HepG2 (cell line): ENCODE measurements around the gene RNF10. TPM values are rescaled to one million over a fixed set of nuclear protein-coding genes. Genes with fewer than 3 reads are reported as not detected.

Experiments used
- ATF7-NPFF ChIP-seq: sonication (generic); formaldehyde crosslinking; IDR thresholded peaks from 2 replicates; pipeline ENCODE4 v1.8.1; 2023; ENCODE audit warnings: mild to moderate bottlenecking, low read depth, missing genetic modification reagents, moderate library complexity
- DMAP1 ChIP-seq: IDR thresholded peaks from 2 replicates; pipeline ENCODE4 v1.6.1; 2016
- DNMT3B ChIP-seq: conservative IDR thresholded peaks from 2 replicates; pipeline ENCODE4 v1.6.1; 2016; ENCODE audit warnings: missing biosample characterization, control low read depth
- E2F5 ChIP-seq: sonication (generic); formaldehyde crosslinking; conservative IDR thresholded peaks from 2 replicates; pipeline ENCODE4 v1.4.0; 2020; ENCODE audit warnings: missing genetic modification reagents
- EEA1 ChIP-seq: sonication (generic); formaldehyde crosslinking; IDR thresholded peaks from 2 replicates; pipeline ENCODE4 v1.5.1; 2020; ENCODE audit warnings: mild to moderate bottlenecking, missing genetic modification reagents, borderline replicate concordance
- GABPB1 ChIP-seq: IDR thresholded peaks from 2 replicates; pipeline ENCODE4 v1.6.1; 2016; ENCODE audit warnings: mild to moderate bottlenecking, missing genetic modification reagents, moderate library complexity, missing compliant biosample characterization
- ISX ChIP-seq: sonication (generic); formaldehyde crosslinking; conservative IDR thresholded peaks from 2 replicates; pipeline ENCODE4 v1.5.0; 2020; ENCODE audit warnings: missing genetic modification reagents
- MAZ ChIP-seq, 2 experiments: sonication (generic) in 1 of 2; formaldehyde crosslinking in 1 of 2; IDR thresholded peaks; 2 replicates each; pipeline versions ENCODE4 v1.5.0 to v1.6.1; 2012 to 2020; ENCODE audit warnings: low read depth in 2 of 2, mild to moderate bottlenecking in 2 of 2, borderline replicate concordance in 1 of 2, improper control_type of control experiment in 1 of 2, low read length in 1 of 2, missing genetic modification reagents in 1 of 2, moderate library complexity in 1 of 2
- PREB ChIP-seq: sonication (generic); formaldehyde crosslinking; IDR thresholded peaks from 2 replicates; pipeline ENCODE4 v1.4.0; 2020; ENCODE audit warnings: missing genetic modification reagents
- TOPORS ChIP-seq: sonication (generic); formaldehyde crosslinking; IDR thresholded peaks from 2 replicates; pipeline ENCODE4 v1.8.0; 2023; ENCODE audit warnings: mild to moderate bottlenecking, missing genetic modification reagents
- ZFX ChIP-seq: sonication (generic); formaldehyde crosslinking; IDR thresholded peaks from 2 replicates; pipeline ENCODE4 v1.4.0; 2020; ENCODE audit warnings: mild to moderate bottlenecking, low read depth, missing genetic modification reagents, moderate library complexity
- ZNF20 ChIP-seq: sonication (generic); formaldehyde crosslinking; IDR thresholded peaks from 2 replicates; pipeline ENCODE4 v1.4.0; 2020; ENCODE audit warnings: mild to moderate bottlenecking, moderate library complexity, missing genetic modification reagents
- ZNF251 ChIP-seq: sonication (generic); formaldehyde crosslinking; IDR thresholded peaks from 2 replicates; pipeline ENCODE4 v1.9.0; 2021; ENCODE audit warnings: mild to moderate bottlenecking, missing genetic modification reagents
- ZNF318 ChIP-seq: sonication (generic); formaldehyde crosslinking; IDR thresholded peaks from 2 replicates; pipeline ENCODE4 v1.4.0; 2020; ENCODE audit warnings: mild to moderate bottlenecking, missing genetic modification reagents
- ZNF629 ChIP-seq: sonication (generic); formaldehyde crosslinking; conservative IDR thresholded peaks from 2 replicates; pipeline ENCODE4 v1.5.0; 2020; ENCODE audit warnings: missing genetic modification reagents
- ZNF747 ChIP-seq: sonication (generic); formaldehyde crosslinking; IDR thresholded peaks from 2 replicates; pipeline ENCODE4 v1.8.1; 2023; ENCODE audit warnings: missing genetic modification reagents, mild to moderate bottlenecking, borderline replicate concordance
- ZNF772 ChIP-seq: sonication (generic); formaldehyde crosslinking; IDR thresholded peaks from 2 replicates; pipeline ENCODE4 v1.5.0; 2020; ENCODE audit warnings: mild to moderate bottlenecking, missing genetic modification reagents
- ZNF790 ChIP-seq: sonication (generic); formaldehyde crosslinking; IDR thresholded peaks from 2 replicates; pipeline ENCODE4 v1.8.0; 2022; ENCODE audit warnings: missing genetic modification reagents, mild to moderate bottlenecking, borderline replicate concordance
- ZSCAN20 ChIP-seq: sonication (generic); formaldehyde crosslinking; IDR thresholded peaks from 2 replicates; pipeline ENCODE4 v1.4.0; 2020; ENCODE audit warnings: missing genetic modification reagents, mild to moderate bottlenecking, borderline replicate concordance
- polyA plus RNA-seq, 8 experiments: library from polyadenylated mRNA; depleted of rRNA in 3 of 8; stranded (reverse) in 7 of 8; unstranded in 1 of 8; fragments of >200 nt; fragmentation: Illumina TruSeq in 4 of 8; extraction: Trizol in 4 of 8; gene quantifications; 2 replicates each; pipeline versions ENCODE4 v1.2.1 to v1.2.3, GENCODE V29; 2011 to 2016; ENCODE audit warnings: low read depth in 4 of 8, missing spikeins in 1 of 8, mixed read lengths in 1 of 8; ENCODE audit not compliant: insufficient read depth in 1 of 8
- total RNA-seq, 5 experiments: library from RNA; depleted of rRNA; stranded (reverse); fragments of >200 nt; fragmentation: Illumina TruSeq; extraction: Trizol; gene quantifications; 2 replicates each; pipeline ENCODE4 v1.2.3, GENCODE V29; 2016; ENCODE audit warnings: low read depth in 1 of 5

Gene RNF10
- total and polyA plus RNA-seq, 2 of the 13 experiments (the other 11 are each of a cell fraction or from before 2014, with no cell fraction given): 62.5 to 88.0 TPM

GRCh38 chr12:120534703-120535655 lies 823 bp downstream of the RNF10 start (continued):
- TF ChIP-seq ATF7-NPFF (no peak), ZNF629 (CRISPR knock-in tag) (no peak), ZNF20 (CRISPR knock-in tag) (no peak), ZFX (CRISPR knock-in tag) (peak; percentile 79), DNMT3B (no peak), ZNF747 (CRISPR knock-in tag) (no peak), E2F5 (CRISPR knock-in tag) (no peak), ISX (CRISPR knock-in tag) (no peak), ZNF790 (CRISPR knock-in tag) (no peak), TOPORS (no peak), PREB (CRISPR knock-in tag) (no peak), ZNF251 (CRISPR knock-in tag) (no peak), GABPB1 (CRISPR knock-in tag) (peak; percentile 48; the same call in 1 of the 2 replicates), MAZ (IDR thresholded peaks at IDR 0.05; ENCODE audit: borderline replicate concordance, low read depth, low read length) (no peak), MAZ (CRISPR knock-in tag; IDR thresholded peaks at IDR 0.05; ENCODE audit: low read depth) (0 out of 2 replicates have a peak, but pooled peaks have one; percentile 41), ZNF772 (no peak), EEA1 (CRISPR knock-in tag) (no peak), ZNF318 (no peak), DMAP1 (CRISPR knock-in tag) (no peak), ZSCAN20 (CRISPR knock-in tag) (no peak)
